GM19397 (cell line): ENCODE results near the gene PTX4.

ENCODE experiments used
- ATAC-seq: cut with Tn5 transposase; IDR thresholded peaks from one replicate; pipeline ENCODE4 v1.9.1; 2021; ENCODE audit warnings: mild to moderate bottlenecking, moderate library complexity; ENCODE audit not compliant: unreplicated experiment

PTX4 gene

DNA sequence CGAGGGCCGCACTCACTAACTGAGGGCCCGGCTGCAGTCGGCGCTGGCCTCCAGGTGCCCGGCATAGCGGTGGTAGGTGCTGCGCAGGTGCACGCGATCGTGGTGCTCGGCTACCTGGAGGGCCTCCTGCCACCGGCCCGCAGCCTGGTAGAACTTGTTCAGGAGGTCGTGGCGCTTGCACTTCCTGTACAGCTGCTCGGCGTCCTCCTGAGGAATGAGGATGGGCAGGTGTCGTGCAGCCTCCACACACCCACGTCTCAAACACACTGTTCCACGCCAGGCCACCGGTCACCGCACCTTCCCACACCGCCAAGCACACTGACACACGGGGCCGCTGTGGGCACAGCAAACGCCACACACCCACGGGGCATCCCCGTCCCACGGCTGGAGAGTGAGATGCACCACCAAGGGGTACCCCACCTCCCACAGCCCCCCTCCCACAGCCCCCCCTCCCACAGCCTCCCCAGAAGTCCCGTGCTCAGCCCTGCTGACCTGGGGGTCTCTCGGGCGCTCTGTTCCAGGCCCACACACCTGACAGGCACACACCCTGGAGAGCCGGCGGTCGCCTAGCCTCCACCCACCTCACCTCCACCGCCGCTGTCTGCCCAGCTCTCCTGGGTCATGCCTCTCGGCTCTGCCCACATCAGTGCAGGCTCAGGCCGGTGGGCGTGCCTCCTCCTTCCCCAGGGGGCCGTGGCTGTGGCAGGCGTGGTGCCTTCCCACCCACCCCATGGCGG lies 37.3 kb upstream of the PTX4 start:
- ATAC-seq, result no peak

DNA sequence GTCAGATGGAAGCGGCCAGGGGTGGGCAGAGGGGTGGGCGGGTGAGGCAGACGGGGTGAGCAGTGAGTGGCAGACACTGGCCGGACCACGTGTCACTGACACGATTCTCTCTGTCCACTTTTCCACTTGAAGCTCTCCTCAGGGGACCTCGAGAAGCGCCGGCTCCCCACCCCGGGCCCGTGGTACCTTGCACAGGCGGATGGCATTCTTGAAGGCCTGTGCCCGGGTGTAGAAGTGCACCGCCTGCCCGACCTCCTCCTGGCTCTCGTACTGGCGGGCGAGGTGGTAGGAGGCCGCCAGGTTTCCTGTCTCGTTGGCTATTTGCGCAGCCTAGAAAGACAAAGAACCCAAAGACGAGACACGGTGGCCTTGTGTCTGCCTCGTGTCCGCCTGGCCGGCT lies 35.6 kb upstream of the PTX4 start:
- no peak for ATAC-seq

DNA sequence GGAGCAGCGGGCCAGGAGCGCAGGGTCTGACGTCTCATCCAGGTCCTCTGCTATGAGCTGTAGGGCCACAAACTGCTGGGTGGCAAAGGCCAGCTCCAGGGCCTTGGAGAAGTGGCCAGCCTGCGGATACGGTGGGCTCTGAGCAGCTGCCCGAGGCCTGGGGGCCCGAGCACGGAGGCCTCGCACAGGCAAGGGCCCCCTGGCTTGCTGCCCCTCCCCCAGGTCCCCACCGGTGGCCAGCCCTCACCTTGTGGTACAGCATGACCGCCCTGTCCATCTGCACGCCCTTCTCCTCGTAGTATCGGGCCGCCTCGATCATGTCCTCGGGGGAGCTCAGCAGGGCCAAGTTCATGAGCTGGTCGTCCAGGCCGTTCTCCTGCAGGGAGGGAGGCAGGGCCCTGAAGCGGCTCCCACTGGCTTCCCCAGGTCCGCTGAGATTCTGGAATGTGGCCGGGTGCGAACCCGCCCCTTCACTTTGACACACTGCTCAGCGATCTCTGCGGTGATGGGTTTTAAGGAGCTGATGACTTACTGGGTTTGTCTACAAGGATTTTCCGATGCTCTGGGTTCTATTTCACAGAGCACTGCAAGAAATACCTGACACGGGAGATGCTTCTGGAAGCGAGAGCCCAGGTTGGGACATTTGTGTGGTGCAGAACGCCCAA lies 35.0 kb upstream of the PTX4 start:
- no peak for ATAC-seq

DNA sequence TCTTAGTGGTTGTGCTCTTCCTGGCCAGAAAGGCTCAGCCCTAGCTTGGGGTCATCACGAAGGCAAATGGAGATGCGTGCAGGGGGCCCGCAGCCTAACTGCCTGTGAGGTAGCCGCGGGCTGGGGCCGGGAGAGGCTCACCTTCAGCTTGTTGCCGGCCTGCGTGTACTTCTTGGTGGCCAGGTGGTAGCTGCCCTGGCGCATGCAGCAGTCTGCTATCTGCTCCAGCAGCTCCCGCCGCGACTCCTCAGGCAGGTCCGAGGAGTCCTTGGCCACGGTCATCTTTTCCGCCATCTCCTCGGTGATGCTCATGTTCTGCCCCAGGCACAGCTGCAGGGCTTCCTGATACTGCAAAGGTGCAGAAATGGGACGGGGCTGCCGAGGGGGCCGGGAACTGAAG lies 31.7 kb upstream of the PTX4 start:
- no peak for ATAC-seq

DNA sequence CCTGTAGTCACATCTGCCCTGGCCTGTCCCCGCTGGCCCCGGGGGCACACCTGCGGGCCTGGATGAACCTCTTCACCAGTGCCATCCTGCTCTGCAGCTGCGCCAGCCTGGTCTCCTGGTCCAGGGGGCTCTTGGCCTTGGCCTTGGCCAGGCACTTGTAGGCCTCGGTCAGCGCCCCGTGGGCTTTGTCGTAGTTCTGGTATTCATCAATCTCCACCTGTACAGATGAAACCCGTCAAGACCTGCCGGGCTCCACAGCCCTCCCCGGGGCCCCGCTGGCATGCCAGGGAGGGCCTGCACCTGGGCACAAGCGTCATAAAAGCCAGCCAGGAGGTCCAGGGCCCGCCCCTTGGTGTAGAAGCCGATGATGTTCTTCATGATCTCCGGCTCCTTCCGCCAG lies 31.1 kb upstream of the PTX4 start:
- ATAC-seq, result no peak

DNA sequence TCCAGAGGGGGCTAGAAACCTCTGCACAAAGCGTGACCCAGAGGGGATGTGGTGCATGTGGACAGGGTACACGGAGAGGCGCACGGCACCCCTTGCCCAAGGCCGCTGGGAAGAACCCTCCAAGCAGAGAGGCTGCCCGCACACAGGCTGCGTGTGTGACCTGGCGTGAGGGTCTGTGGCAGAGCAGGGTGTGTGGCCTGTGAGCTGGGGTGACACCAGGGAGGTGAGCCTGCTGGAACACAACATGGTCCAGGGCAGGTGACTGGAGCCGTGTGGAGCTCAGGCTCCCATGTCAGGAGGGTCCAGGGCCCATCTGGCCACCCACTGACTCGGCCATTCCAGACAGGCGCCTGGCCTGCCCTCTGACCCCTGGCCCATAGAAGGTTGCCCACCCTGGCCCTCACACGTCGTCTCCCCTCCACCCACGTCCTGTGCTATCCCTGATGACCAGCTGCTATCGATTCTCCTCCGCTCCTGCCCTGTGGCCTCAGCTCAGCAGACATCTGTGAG lies 29.9 kb upstream of the PTX4 start:
- no peak for ATAC-seq

DNA sequence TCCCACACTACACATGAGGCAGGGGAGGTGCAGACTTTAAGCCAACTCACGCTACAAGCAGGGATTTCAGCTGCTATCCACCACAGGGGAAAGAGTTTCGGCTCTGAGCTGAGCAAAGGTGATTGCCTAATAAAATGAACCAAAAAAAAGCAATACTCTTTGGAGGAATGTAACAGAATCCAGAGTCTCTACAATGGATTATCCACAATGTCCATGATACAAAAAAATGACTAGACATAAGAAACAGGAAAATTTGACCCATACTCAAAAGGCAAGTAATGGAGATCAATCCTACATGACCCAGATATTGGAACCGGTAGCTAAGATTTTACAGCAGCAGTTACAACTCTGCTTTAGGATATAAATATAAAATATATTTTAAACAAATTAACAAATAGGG lies 25.8 kb upstream of the PTX4 start:
- no peak for ATAC-seq

DNA sequence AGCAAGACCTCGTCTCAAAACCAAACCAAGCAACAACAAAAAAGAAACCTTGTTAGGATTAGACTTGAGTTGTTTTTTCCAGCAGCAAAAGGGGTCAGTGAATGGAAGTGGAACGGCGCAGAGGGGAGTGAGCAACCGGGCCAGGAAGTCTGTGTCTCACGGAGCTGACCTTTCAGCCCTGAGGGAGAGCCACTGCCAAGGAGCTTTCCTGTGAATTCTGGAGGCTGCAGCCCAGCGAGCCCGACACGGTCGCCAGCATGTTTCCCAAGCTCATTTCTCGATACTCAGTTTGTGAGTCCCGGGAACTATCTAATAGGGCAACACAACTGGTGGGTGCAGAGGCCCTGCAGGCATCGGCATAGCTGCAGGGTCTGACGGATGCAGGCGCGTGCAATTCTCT lies 24.0 kb upstream of the PTX4 start:
- no peak for ATAC-seq

DNA sequence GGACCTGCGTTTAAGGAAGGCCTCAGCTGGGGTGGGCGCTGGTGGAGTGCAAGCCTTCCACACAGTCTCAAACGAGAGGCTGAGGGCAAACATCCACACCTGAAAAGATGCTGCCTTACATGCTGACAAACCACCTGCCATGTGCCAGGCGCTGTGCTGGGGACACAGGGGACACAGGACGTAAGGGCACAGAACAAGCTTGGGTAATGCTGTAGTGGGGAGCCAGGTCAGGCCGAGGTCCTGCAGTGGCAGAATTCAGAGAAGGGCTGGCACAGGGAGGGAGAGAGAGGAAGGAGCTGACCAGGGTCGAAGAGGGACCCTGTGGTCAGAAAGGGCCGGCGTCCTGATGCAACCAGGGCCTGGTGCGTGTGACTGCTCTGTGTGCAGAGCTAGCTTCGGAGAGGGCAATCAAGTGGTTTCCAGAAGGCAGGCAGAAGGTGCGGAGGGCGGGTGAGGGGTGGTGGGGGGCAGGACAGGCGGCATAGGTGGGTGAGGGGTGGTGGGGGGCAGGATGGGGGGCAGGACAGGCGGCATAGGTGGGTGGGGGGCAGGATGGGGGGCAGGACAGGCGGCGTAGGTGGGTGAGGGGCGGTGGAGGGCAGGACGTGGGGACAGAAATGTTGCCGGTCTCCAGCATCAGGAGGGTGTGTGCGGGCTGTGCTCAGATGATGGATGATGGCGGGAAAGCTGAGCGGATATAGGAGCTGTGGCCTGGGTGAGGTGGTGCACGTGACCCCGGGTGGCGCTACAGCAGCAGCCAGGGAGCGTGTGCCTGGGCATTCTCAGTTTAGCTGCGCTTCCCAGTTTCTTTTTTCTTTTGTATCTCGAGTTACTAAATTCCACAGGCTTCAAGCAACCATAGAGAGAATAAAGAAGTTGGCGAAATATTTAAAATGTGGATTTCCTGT lies 23.2 kb upstream of the PTX4 start:
- no peak for ATAC-seq

DNA sequence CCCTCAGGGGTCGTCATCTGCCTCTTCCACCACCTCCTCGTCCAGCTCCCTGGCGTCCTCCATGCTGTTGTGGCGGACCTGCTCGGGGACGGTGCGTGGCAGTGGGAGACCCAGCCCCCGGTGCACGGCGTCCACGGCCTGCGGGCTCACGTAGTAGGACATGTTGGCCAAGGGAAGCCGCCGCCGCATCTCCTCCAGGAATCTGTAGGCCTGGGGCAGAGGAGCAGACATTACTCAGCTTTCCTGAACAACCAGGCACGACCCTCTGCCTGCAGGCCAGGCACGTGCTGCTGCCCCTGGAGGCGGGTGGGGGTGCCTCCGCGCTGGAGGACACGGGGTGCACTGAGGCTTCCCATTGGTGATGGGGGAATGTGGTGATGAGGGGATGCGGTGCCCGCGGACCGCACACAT lies 22.2 kb upstream of the PTX4 start:
- no peak for ATAC-seq

DNA sequence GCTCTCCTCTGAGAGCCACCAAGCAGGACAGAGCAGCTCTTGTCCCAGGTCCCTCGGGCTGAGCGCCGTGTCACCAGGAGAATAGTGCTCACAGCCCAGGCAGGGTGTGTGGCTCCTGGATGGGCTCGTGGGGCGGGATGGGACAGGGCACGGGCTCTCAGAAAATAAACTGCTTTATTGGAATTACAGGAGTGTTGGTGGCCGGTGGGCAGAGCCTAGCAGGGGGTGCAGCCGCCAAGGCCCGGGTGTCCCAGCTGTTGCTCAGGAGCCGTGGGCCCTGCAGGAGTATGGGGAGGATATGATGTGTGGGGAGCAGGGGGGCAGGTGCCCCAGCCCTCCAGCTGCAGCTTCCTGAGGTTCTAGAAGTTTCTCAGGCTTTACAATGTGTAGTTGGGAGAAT lies 21.5 kb upstream of the PTX4 start:
- ATAC-seq, result no peak

DNA sequence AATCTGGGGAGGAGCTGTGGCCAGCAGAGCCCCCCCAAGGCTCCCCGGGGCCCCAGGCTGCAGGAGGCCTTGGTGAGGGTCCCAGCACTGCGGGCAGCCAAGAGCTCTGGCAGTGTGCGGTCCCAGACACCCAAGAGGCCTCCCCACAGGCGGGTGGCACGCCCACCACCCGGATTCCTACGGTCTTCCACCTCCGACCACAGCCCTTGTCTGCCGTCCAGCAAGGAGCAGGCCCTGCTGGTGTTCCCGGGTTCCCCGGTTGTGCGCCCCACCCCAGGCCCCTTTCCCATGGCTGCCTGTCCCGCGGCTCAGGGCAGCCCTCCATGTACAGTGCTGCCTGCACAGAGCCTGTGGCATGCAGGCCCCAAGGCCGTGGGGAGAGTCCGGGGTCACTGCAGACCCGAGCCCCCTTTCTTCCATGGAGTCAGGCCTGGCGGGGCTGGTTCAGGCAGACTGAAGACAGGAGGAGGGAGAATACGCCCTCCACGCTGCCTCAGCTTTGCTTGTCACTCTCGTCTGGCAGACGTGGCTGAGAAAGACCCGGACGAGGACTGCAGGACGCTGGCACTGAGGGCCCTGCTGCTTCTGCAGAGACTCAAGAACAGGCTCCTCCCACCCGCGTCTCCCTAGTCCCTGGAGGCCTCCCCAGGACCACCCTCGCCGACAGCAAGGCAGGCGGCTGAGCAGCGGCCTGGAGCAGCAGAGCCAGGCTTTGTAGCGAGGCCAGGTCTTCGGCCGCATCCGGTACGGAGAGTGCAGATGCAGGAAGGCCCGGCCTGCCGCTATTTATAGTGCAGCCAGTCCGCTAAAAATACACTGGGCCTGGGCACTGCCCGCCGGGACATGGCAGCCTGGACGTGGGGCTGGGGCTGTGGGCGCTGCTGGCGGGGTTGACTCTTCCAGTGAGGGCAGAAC lies 20.8 kb upstream of the PTX4 start:
- no peak for ATAC-seq

DNA sequence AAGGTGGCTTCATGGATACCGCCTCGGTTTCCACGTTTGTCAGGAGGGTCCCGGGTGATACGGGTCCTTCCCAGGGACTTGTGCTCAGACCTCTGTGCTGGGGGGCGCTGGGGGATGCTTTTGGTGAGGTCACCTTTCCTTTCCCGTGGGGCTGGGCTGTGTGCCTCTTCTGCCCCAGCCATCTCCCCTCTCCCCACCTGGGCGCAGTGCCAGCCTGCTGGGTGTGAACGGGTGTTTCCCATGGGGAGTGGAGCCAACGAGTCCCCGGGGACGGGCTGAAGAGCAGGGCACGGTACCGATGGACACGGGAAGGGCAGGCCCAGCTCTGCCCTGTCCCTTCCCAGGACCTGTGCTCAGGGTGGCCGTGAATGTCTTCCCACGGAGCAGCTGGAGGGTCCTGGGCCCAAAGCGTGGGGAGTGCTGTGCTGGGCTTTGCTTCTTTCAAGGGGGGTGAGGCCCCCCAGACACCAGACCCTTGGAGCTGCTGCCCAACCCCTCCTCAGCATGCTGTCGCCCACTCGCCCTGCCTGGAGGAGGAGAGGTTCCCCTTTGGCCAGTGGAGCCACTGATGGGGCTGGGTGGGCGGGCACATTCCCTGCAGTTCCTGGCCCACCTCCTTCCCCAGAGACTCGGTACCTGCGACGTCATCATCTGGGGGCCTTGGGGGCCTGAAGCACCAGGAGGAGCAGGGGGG lies 19.9 kb upstream of the PTX4 start:
- no peak for ATAC-seq

DNA sequence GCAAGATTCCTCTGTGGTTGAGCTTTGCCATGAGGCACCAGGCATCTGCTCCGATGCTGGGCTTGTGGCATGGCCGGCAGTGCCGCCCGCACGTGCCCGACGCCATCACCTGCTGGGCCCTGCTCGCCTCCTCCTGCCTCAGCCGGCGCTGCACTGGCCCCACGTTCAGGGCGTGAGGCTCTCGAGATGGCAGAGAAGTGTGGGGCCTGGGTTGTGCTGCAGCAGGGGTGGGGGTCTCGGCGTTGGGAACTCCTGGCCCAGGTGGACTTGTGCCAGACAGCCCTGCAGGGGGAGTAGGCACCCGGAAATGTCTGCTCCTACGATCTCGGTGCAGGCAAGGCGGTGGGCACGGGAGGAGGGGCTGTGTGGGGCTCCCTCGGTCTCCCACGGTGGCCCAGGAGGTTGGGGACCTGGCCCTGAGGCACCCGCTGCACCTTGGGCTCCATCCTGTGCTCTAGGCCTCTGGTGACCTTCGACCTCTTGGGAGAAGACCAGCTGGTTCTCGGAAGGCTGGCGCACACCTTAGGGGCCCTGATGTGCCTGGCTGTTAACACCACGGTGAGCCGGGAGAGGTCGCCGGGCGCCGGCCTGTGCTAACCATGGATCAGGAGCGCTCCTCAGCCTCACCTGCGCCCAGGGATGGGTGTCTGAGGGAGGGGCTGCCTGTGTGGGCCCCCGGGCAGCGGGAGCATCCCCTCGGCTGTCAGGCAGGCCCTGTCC lies 17.9 kb upstream of the PTX4 start:
- no peak for ATAC-seq

DNA sequence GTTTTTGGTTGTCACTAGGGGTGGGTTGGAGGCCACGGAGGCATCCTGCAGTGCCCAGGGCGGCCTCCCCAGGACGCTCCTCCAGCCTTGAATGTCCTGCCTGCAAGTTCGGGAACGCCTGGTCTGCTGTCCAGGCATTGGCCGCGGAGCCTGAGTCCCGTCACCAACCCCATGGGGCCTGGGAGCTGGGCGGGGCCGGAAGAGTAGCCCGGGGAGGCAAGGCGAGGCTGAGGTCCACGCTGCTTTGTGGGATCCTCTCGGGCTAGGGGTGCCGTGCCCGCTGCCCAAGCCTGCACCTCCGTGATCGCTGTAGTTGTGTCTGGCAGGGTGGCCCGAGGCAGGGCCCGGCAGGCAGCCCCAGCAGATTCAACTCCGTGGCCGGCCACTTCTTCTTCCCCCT lies 17.2 kb upstream of the PTX4 start:
- ATAC-seq, result no peak

DNA sequence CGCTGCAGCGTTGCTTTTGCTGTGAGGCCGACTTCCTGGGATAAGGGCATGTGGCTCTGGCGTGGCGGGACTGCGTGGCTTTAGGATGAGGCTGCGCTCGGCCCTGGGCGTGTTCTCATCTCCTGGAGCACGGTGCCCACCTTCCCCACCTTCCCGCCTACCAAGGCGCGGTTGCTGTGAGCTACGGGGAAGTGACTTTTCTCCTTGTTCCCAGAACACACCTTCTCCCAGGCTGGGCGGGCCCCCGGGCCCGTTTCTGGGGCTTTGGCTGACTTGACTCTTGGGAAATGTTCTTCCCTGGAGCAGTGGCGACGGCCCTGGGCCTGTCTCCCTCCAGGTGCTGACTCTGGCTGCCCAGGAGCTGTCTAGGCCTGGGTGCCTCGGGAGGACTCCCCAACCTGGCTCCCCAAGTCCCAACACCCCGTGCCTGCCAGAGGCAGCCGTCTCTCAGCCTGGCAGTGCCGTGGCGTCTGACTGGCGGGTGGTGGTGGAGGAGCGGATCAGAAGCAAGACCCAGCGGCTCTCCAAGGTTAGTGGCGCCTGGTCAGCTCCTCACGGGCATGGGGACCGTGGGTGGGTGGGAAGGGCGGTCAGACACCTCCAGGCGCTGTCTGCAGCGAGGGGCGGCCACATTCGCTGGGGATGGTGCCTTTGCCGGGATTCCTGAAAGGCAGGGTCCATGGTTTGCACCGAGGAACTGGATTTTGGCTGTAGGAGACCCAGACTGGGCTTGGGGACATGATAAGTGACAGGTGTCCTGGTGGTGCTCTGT lies 16.5 kb upstream of the PTX4 start:
- no peak for ATAC-seq

DNA sequence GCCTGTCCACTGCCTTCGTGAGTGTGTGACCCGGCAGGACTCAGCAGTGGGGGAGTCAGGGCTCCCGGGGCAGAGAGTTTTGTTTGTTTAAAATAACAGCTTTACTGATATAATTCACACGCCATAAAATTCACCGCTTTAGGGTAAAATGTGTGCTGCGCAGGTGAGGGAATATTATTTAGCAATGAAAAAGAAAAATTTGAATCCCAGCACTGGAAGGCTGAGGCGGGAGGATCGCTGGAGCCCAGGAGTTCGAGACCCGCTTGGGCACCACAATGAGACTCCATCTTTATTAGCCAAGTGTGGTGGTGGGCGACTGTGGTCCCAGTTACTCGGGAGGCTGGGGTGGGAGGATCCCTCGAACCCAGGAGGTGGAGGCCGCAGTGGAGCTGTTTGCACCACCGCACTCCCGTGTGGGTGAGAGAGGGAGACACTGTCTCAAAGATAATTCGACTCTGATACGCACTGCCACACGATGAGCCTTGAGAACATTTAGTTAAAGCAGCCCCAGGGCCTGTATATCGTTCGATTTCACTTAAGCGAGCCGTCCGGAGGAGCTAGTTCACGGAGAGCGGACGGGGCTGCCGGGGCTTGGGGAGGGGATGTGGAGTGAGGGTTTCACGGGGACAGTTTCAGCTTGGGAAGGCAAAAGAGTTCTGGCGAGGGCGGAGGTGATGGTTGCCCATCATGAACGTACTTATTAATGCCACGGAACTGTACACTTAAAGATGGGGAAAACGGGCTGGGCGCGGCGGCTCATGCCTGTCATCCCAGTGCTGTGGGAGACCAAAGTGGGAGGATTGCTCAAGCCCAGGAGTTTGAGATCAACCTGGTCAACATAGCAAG lies 14.6 kb upstream of the PTX4 start:
- ATAC-seq, result no peak
